T-helper 17 cell (primary cell): Measurements from ENCODE around the gene SYNE1. TPM values are rescaled to one million over a fixed set of nuclear protein-coding genes. Genes with fewer than 3 reads are reported as not detected.

ENCODE experiments used
- ATAC-seq: fragments of 150-1000 bp; cut with Tn5 transposase; 2 replicates; pipeline ENCODE4 v1.10.0; 2021; ENCODE audit warnings: mild to moderate bottlenecking, moderate library complexity
- DNase-seq, 3 donors: peaks; one replicate each; pipeline versions ENCODE4 v3.0.0 to v3.0.0-alpha.2; 2020 to 2021
- H3K9me3 ChIP-seq: one replicate; pipeline ENCODE4 v1.7.0; 2013; ENCODE audit warnings: low read length, mild to moderate bottlenecking; ENCODE audit not compliant: control insufficient read depth, poor library complexity, severe bottlenecking
- H3K27ac Mint-ChIP-seq: one replicate; pipeline ENCODE4 v1.8.0; 2022; ENCODE audit warnings: mild to moderate bottlenecking, moderate library complexity, mixed read lengths
- H3K27me3 Mint-ChIP-seq: one replicate; pipeline ENCODE4 v1.8.0; 2022; ENCODE audit warnings: mixed read lengths
- H3K36me3 Mint-ChIP-seq: one replicate; pipeline ENCODE4 v1.8.0; 2022; ENCODE audit warnings: low read depth, mixed read lengths
- H3K4me1 Mint-ChIP-seq: one replicate; pipeline ENCODE4 v1.8.0; 2022; ENCODE audit warnings: mild to moderate bottlenecking, mixed read lengths
- H3K4me3 Mint-ChIP-seq: one replicate; pipeline ENCODE4 v1.8.0; 2022; ENCODE audit warnings: mild to moderate bottlenecking, moderate library complexity, mixed read lengths
- total RNA-seq, 4 donors: library from RNA in 2 of 4; stranded (reverse) in 2 of 4; gene quantifications; one replicate each; pipeline ENCODE4 v1.2.3 and lab custom pipeline; 2022 to 2026

The SYNE1 gene
- total RNA-seq, 2 donors from 2014 or later = 131 to 165 TPM

DNA sequence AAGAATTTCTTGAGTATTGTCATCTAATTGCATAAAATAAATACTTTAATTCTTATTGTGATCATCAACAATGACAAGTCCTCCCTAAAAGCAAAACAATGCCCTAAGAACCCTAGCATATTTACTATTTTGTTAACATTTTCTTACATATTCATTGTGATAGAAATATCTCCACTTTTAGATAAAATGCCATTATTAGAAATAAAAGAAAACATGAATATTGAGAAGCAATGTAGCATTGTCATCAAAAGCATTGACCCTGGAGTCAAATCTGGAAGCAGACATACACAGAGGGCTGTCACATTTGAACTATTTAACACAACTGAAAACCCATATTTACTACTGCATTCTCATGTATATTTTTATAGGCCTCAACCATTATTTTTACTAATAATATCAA is 257.7 kb downstream of the SYNE1 start:
- no peak overlapping the region for H3K4me3 Mint-ChIP-seq
- no peak overlapping the region for H3K27ac Mint-ChIP-seq
- DNase-seq (no peak), ATAC-seq (no peak)
- H3K27me3 Mint-ChIP-seq = peaks cover 29% of the 10 kb centered on the region
- no peaks in the 10 kb centered on the region for H3K36me3 Mint-ChIP-seq
- no peaks in the 10 kb centered on the region for H3K4me1 Mint-ChIP-seq
- no peaks in the 10 kb centered on the region for H3K9me3 ChIP-seq

DNA sequence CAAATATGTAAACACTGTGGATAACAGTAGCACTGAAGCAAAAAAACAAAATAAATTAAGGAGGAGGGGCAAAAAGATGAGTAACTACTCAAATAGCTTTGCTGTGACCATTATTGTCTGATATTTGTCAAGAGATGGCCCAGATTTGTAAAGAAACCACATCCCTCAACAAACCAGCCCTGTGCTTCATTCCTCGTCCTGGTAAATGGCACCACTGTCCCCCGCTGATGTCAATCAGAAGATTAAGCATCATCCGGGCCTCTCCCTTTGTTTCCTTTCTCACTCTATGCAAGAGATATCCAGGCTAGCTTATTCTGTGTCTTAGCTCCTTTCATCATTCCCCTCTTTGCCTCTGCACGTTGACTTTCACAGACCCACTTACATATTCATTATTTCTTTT is 259.0 kb downstream of the SYNE1 start:
- DNase-seq = no peak
- no peaks in the 10 kb centered on the region for H3K4me1 Mint-ChIP-seq
- no peak overlapping the region for H3K4me3 Mint-ChIP-seq
- no peaks in the 10 kb centered on the region for H3K9me3 ChIP-seq
- H3K36me3 Mint-ChIP-seq = no peaks in the 10 kb centered on the region
- peaks cover 19% of the 10 kb centered on the region for H3K27me3 Mint-ChIP-seq
- H3K27ac Mint-ChIP-seq = no peak overlapping the region
- no peak for ATAC-seq

DNA sequence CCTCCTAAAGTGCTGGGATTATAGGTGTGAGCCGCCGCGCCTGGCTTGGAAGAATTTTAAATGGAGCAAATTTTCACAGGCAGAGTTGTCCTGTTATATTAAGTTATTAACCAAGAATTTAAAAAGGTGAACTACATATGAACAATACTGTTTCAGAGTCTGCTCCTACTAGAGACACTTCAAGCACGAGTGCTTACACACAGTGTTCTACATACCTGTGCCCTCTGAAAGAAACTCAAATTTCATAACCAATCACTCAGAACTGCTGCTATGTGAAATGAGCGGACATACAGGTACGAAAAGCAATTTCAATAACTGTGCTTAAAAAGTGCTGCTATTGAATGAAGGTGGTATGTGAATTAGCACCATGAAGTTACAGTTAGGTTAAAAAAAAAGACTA is 262.0 kb downstream of the SYNE1 start:
- H3K36me3 Mint-ChIP-seq = no peaks in the 10 kb centered on the region
- H3K9me3 ChIP-seq = no peaks in the 10 kb centered on the region
- no peak overlapping the region for H3K4me3 Mint-ChIP-seq
- ATAC-seq = no peak
- DNase-seq = no peak
- peaks cover 4% of the 10 kb centered on the region for H3K27me3 Mint-ChIP-seq
- H3K4me1 Mint-ChIP-seq = no peaks in the 10 kb centered on the region
- H3K27ac Mint-ChIP-seq = no peak overlapping the region

DNA sequence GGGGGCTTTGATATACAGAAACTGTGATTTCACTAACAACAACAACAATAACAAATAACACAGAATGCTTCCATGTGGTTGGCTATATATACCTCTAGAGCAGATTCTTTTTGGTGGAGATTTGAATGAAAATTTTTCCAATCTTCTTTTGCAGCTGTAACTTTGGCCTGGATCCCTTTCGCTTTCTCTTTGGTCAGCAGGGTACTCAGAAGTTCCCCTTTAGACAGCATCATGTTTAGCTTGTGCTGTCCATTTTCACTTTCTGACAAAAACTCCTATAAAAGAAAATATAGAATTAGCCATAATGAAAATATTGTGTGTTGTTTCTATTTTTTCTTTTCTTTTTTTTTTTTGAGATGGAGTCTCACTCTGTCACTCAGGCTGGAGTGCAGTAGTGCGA is 264.2 kb downstream of the SYNE1 start:
- no peaks in the 10 kb centered on the region for H3K9me3 ChIP-seq
- no peak overlapping the region for H3K4me3 Mint-ChIP-seq
- H3K36me3 Mint-ChIP-seq = no peaks in the 10 kb centered on the region
- no peaks in the 10 kb centered on the region for H3K4me1 Mint-ChIP-seq
- no peak for ATAC-seq
- peaks cover 9% of the 10 kb centered on the region for H3K27me3 Mint-ChIP-seq
- DNase-seq = no peak
- H3K27ac Mint-ChIP-seq = no peak overlapping the region

DNA sequence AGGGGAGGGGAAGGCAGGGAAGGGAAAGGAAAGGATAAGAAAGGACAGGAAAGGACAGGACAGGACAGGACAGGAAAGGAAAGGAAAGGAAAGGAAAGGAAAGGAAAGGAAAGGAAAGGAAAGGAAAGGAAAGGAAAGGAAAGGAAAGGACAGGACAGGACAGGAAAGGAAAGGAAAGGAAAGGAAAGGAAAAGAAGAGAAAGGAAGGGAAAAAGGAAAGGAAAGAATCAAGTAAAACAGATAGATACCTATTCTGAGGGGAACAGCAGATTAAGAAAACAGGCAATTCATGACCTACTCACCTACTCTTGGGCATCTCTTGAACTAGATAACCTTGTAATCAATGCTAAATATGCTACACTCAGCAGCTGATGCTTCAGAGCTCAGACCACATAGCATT is 265.4 kb downstream of the SYNE1 start:
- no peak for DNase-seq
- no peaks in the 10 kb centered on the region for H3K9me3 ChIP-seq
- ATAC-seq = no peak
- Mint-ChIP-seq H3K27me3 (peaks cover 13% of the 10 kb centered on the region), H3K36me3 (no peaks in the 10 kb centered on the region), H3K4me1 (no peaks in the 10 kb centered on the region), H3K4me3 (no peak overlapping the region), H3K27ac (no peak overlapping the region)

DNA sequence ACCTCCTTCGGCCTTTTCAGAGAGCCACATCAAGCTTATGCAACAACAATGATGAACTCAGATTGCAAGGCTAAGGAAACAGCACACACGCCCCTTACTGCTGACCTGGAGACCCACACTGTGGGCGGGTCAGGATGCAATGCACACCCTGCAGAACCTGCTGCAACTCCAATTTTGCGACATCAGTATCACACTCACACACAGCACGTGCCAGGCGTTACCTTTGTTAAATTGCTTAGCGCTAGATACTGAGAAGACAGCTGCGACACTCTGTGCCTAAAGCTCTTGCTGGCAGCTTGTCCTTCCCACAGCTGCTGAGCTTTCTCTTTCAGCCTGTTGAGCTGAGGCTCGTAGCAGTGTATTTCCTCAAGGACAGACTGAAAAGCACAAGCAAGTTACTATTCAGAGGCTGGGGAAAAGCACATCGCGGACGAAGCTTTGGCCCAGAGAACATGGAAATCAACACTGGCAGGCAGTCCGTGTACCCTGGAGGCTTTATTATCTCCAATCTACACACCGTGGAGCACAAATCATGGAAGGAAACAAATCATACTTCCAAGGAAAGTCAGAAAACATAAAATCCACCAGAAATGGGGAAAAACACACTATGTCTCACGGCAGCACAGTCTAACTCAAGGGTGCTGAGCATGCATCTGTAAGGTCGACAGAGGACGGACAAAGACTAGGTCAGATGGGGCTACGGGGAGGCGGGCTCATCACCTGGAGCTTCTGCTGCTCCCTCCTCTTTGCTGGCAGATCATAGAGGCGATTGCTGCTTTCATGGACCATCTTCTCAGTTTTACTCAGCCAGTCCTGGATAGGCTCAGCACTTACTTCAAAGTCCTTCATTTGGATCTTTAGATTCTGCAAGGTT is 268.2 kb downstream of the SYNE1 start:
- Mint-ChIP-seq H3K4me1 (no peaks in the 10 kb centered on the region), H3K4me3 (no peak overlapping the region), H3K27ac (no peak overlapping the region)

DNA sequence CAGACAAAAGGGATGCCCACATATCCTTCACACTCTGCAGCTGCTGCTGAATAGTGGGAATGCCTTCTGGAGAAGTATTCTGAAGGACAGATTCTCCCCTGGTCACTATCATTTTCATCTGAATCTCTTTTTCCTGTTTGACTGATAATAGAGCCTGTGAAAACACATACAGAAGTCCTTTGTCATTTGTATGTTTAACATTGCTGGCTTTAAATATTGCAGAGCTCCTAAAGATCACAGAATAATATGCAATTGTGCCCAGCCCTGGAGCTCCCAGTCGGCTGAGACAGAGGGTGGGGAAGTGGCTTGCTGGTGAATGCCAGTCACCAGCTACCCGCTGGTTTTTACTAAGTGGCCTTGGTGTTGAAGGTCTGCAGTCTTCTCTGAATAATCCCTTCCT is 272.3 kb downstream of the SYNE1 start:
- Mint-ChIP-seq H3K4me1 (no peaks in the 10 kb centered on the region), H3K27me3 (peaks cover 41% of the 10 kb centered on the region), H3K27ac (no peak overlapping the region), H3K36me3 (no peaks in the 10 kb centered on the region), H3K4me3 (no peak overlapping the region)
- H3K9me3 ChIP-seq = no peaks in the 10 kb centered on the region
- ATAC-seq = no peak
- DNase-seq = no peak

More for the DNA sequence above, 268.2 kb downstream of the SYNE1 start:
- ATAC-seq (no peak), DNase-seq (no peak)
- no peaks in the 10 kb centered on the region for H3K9me3 ChIP-seq
- H3K27me3 Mint-ChIP-seq = peaks cover 27% of the 10 kb centered on the region
- no peaks in the 10 kb centered on the region for H3K36me3 Mint-ChIP-seq

DNA sequence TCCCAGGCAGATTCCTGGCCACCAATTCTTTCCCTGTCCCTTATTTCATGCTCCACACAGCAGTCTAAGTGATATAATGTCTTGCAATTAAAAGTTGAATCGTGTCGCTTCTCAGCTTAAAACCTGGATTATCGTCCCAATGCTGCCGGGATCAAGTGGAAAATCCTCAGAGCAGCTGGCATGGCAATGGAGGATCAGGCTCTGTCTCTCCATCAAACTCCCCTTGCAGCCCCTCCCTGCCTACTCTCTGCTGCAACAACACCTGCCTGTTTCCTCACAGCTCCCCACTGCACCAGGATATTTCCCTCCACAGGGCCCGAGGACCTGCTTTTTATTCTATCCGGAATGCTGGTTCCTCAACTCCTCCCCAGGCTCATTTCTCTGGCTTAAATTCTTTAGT is 277.1 kb downstream of the SYNE1 start:
- H3K4me1 Mint-ChIP-seq = peaks cover 2% of the 10 kb centered on the region
- no peaks in the 10 kb centered on the region for H3K36me3 Mint-ChIP-seq
- DNase-seq (no peak), ATAC-seq (no peak)
- H3K27me3 Mint-ChIP-seq = peaks cover 17% of the 10 kb centered on the region
- H3K4me3 Mint-ChIP-seq = no peak overlapping the region
- H3K9me3 ChIP-seq = no peaks in the 10 kb centered on the region
- H3K27ac Mint-ChIP-seq = no peak overlapping the region

DNA sequence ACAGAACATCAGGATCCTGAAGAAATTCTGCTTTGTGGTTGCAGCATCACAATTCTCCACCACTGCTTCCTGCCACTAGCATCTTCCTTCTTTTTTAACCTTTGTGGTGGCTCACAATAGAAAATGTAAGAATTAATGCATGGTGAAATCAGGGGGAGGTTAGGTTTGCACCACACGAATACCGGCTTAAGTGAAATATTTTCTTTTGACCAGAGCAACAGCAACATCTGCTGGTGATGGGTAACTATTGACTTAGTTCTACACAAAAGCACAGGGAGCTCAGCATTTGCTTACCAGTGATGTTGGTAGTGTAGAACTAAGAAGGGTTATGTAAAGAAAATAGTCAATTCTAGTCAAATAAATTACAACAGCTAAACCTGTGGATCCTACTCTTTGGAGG is 280.5 kb downstream of the SYNE1 start:
- H3K36me3 Mint-ChIP-seq = no peaks in the 10 kb centered on the region
- H3K27ac Mint-ChIP-seq = no peak overlapping the region
- H3K4me1 Mint-ChIP-seq = peaks cover 2% of the 10 kb centered on the region
- H3K9me3 ChIP-seq = no peaks in the 10 kb centered on the region
- DNase-seq (no peak), ATAC-seq (peak; percentile 67)
- H3K4me3 Mint-ChIP-seq = no peak overlapping the region
- H3K27me3 Mint-ChIP-seq = peaks cover 9% of the 10 kb centered on the region

DNA sequence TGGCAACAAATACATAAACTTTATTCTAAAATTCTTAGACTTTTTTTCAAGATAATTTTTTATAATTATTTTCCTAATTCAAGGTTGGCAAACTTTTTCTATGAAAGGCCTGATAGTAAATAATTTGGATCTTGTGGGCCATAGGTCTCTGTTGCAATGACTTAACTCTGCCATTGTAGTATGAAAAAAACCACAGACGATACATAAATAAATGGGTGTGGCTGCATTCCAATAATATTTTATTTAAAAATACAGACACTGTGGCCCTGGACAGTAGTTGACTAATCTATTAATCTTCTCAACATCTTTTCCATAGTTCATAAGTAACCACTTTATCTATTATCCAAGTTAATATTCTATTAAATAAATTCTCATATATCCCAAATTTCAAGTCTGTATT is 281.1 kb downstream of the SYNE1 start:
- ATAC-seq = no peak
- Mint-ChIP-seq H3K4me1 (peaks cover 2% of the 10 kb centered on the region), H3K36me3 (no peaks in the 10 kb centered on the region), H3K4me3 (no peak overlapping the region), H3K27ac (no peak overlapping the region), H3K27me3 (peaks cover 9% of the 10 kb centered on the region)
- H3K9me3 ChIP-seq = no peaks in the 10 kb centered on the region
- DNase-seq = no peak

DNA sequence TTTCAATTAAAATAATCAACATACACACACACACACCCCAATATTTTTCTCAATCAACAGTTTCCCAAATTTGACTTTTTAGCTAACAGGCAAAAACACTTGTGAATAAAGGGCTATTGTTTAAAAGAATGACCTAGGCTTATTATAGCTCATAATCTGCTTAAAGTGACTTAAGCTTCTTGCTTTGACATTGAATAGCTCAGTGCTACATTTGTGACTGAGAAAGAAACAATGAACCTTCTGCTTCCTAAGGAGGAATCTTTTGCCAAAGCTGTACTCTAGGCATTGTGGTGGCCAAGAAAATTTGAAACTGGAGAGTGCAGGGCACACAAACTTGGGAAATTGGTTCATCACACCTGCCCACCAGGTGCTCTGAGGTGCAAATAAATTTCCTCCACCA is 282.0 kb downstream of the SYNE1 start:
- Mint-ChIP-seq H3K4me1 (peaks cover 2% of the 10 kb centered on the region), H3K27ac (no peak overlapping the region), H3K4me3 (no peak overlapping the region), H3K27me3 (peaks cover 9% of the 10 kb centered on the region), H3K36me3 (no peaks in the 10 kb centered on the region)
- DNase-seq (no peak), ATAC-seq (no peak)
- no peaks in the 10 kb centered on the region for H3K9me3 ChIP-seq

DNA sequence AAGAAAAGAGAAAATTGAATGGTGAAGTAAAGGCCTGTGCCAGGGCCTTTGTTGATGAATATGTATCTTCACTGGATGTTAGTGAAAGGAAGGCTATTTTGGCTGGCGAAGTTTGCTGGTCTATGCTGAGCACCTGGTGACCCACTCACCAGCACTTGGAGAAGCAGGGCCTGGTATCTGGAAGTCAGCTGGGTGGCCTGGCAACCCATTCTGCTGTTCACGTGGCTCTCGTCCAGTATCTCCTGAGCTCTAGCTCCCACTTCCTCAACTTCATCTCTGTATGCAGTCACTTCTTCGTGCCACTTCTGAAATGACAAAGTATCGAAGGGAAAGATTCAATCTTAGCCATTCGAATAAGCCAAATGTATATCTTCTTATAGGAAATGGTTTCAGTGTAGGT is 283.7 kb downstream of the SYNE1 start:
- Mint-ChIP-seq H3K27ac (peak overlapping the region; percentile 9), H3K36me3 (no peaks in the 10 kb centered on the region), H3K4me1 (peaks cover 2% of the 10 kb centered on the region), H3K4me3 (no peak overlapping the region), H3K27me3 (peaks cover 9% of the 10 kb centered on the region)
- DNase-seq (no peak), ATAC-seq (no peak)
- no peaks in the 10 kb centered on the region for H3K9me3 ChIP-seq

DNA sequence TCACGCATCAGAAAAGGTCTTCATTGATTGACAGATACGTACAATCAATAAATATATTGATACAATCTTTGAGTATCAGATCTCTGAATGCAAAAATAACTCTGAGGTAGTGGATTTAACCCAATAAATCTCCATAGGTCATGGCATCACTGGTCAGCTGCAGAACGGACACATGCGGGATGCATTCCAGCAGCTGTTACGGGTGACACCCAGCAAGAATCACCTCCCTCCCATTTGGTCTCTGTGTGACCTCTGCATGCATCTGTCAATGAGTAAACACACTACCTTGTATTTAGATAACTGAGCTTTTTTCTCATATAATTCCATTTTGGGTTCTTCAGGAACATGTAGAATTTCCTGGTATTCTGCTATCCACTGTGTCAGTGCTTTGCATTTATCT is 285.4 kb downstream of the SYNE1 start:
- no peak for ATAC-seq

DNA sequence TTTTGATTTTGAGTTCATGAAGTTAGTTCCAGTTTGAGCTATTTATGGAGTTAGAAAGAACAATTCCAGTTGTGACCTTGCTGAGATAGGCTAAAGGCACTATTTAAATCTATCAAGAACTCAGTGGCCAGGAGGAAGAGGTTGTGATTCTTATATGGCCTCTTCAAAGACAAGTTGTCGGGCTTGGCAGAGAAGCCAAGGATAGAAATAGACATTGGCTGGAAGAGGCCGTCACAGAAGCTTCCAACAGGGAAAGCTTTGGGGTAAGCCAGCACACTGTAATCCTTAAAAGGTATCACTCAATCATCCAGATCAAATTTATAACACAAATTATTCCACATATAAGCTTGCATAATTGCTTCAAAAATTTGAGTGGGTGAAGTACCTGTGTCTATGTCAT is 286.1 kb downstream of the SYNE1 start:
- Mint-ChIP-seq H3K27ac (no peak overlapping the region), H3K4me3 (no peak overlapping the region), H3K4me1 (no peaks in the 10 kb centered on the region), H3K27me3 (peaks cover 9% of the 10 kb centered on the region), H3K36me3 (no peaks in the 10 kb centered on the region)
- DNase-seq = no peak
- no peak for ATAC-seq
- no peaks in the 10 kb centered on the region for H3K9me3 ChIP-seq

More for the DNA sequence above, 285.4 kb downstream of the SYNE1 start:
- Mint-ChIP-seq H3K4me1 (peaks cover 2% of the 10 kb centered on the region), H3K27me3 (peaks cover 9% of the 10 kb centered on the region), H3K27ac (no peak overlapping the region), H3K4me3 (no peak overlapping the region), H3K36me3 (no peaks in the 10 kb centered on the region)
- H3K9me3 ChIP-seq = no peaks in the 10 kb centered on the region
- no peak for DNase-seq
